ENCODE data around the gene DISC1.

DNA sequence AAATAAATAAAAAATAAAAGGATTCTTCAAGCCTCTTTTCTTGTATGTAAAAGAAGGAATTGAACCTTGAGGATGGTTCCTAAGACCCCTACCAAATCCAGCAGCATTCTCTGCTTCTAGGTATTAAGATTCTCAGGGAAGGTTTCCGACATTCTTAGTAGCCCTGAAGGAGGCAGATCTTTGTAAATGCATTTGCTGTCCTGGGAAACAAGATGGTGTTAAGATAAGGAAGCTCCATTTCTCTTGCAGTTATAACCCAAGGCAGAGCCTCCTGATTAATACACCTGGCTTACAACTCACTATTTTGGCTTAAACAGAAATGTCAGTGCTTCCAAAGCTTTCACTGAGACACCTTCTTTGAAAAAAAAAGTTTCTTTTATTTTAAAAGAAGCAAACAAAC, 393.8 kb downstream of the DISC1 start:
- TF ChIP-seq, protein P1, sequence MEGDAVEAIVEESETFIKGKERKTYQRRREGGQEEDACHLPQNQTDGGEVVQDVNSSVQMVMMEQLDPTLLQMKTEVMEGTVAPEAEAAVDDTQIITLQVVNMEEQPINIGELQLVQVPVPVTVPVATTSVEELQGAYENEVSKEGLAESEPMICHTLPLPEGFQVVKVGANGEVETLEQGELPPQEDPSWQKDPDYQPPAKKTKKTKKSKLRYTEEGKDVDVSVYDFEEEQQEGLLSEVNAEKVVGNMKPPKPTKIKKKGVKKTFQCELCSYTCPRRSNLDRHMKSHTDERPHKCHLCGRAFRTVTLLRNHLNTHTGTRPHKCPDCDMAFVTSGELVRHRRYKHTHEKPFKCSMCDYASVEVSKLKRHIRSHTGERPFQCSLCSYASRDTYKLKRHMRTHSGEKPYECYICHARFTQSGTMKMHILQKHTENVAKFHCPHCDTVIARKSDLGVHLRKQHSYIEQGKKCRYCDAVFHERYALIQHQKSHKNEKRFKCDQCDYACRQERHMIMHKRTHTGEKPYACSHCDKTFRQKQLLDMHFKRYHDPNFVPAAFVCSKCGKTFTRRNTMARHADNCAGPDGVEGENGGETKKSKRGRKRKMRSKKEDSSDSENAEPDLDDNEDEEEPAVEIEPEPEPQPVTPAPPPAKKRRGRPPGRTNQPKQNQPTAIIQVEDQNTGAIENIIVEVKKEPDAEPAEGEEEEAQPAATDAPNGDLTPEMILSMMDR (CRISPR knock-in tag; IDR thresholded peaks at IDR 0.05): no peak
- no peak for TF ChIP-seq PCBP1 (IDR thresholded peaks at IDR 0.05; ENCODE audit: borderline replicate concordance, low read depth, low read length)
- TF ChIP-seq, protein P2, sequence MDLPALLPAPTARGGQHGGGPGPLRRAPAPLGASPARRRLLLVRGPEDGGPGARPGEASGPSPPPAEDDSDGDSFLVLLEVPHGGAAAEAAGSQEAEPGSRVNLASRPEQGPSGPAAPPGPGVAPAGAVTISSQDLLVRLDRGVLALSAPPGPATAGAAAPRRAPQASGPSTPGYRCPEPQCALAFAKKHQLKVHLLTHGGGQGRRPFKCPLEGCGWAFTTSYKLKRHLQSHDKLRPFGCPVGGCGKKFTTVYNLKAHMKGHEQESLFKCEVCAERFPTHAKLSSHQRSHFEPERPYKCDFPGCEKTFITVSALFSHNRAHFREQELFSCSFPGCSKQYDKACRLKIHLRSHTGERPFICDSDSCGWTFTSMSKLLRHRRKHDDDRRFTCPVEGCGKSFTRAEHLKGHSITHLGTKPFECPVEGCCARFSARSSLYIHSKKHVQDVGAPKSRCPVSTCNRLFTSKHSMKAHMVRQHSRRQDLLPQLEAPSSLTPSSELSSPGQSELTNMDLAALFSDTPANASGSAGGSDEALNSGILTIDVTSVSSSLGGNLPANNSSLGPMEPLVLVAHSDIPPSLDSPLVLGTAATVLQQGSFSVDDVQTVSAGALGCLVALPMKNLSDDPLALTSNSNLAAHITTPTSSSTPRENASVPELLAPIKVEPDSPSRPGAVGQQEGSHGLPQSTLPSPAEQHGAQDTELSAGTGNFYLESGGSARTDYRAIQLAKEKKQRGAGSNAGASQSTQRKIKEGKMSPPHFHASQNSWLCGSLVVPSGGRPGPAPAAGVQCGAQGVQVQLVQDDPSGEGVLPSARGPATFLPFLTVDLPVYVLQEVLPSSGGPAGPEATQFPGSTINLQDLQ (CRISPR knock-in tag; IDR thresholded peaks at IDR 0.05): no peak
- TF ChIP-seq JUN (CRISPR knock-in tag; IDR thresholded peaks at IDR 0.05): no peak
- TF ChIP-seq PAX8 (CRISPR knock-in tag; IDR thresholded peaks at IDR 0.05; ENCODE audit: borderline replicate concordance): no peak
